Trophoblast cell (in vitro differentiated cells and primary cell): ENCODE measurements around the gene MRPL17.
A peak's percentile ranks its signal among the peaks of the same experiment; 100 is the strongest.
"Not testable (repeated sequence)": the region's sequence is repeated elsewhere in the genome, so short reads cannot be mapped to it uniquely, and the experiment has no call there.

Experiments used
- DNase-seq, 2 donors: peaks; one replicate each; pipeline ENCODE4 v3.0.0-alpha.2; 2016
- H2AFZ ChIP-seq: 2 replicates; pipeline ENCODE4 v1.6.1; 2013; ENCODE audit warnings: low read length, moderate library complexity, mild to moderate bottlenecking; ENCODE audit not compliant: insufficient read depth, poor library complexity
- H2AK5ac ChIP-seq: 2 replicates; pipeline ENCODE4 v1.6.1; 2013; ENCODE audit warnings: mild to moderate bottlenecking, low read length
- H2BK120ac ChIP-seq: 2 replicates; pipeline ENCODE4 v1.6.1; 2013; ENCODE audit warnings: low read length, mild to moderate bottlenecking, moderate library complexity; ENCODE audit not compliant: insufficient read depth, poor library complexity
- H2BK12ac ChIP-seq: 2 replicates; pipeline ENCODE4 v1.6.1; 2013; ENCODE audit warnings: mild to moderate bottlenecking, low read length, moderate library complexity
- H2BK5ac ChIP-seq: 2 replicates; pipeline ENCODE4 v1.6.1; 2013; ENCODE audit warnings: low read length, low read depth, moderate library complexity, mild to moderate bottlenecking; ENCODE audit not compliant: poor library complexity
- H3K14ac ChIP-seq: 2 replicates; pipeline ENCODE4 v1.6.1; 2013; ENCODE audit warnings: mild to moderate bottlenecking, low read length
- H3K18ac ChIP-seq: 2 replicates; pipeline ENCODE4 v1.6.1; 2013; ENCODE audit warnings: mild to moderate bottlenecking, low read length
- H3K23ac ChIP-seq: 2 replicates; pipeline ENCODE4 v1.6.1; 2013; ENCODE audit warnings: low read length
- H3K27ac ChIP-seq: 2 replicates; pipeline ENCODE4 v1.5.1; 2013; ENCODE audit warnings: low read depth, mild to moderate bottlenecking, inconsistent platforms, low read length, moderate library complexity
- H3K27me3 ChIP-seq: 2 replicates; pipeline ENCODE4 v1.6.1; 2013; ENCODE audit warnings: inconsistent platforms, mild to moderate bottlenecking, low read length, moderate library complexity; ENCODE audit not compliant: insufficient read depth
- H3K36me3 ChIP-seq, 2 experiments: 1 replicate in 1 of 2; 2 replicates in 1 of 2; pipeline ENCODE4 v1.6.1; 2013; ENCODE audit warnings: low read length in 2 of 2, mild to moderate bottlenecking in 2 of 2, moderate library complexity in 1 of 2; ENCODE audit not compliant: insufficient read depth in 2 of 2, control insufficient read depth in 1 of 2
- H3K4ac ChIP-seq: 2 replicates; pipeline ENCODE4 v1.6.1; 2013; ENCODE audit warnings: low read depth, mild to moderate bottlenecking, low read length, moderate library complexity
- H3K4me1 ChIP-seq, 2 experiments: 1 replicate in 1 of 2; 2 replicates in 1 of 2; pipeline ENCODE4 v1.6.1; 2013; ENCODE audit warnings: low read length in 2 of 2, mild to moderate bottlenecking in 2 of 2, moderate library complexity in 1 of 2; ENCODE audit not compliant: insufficient read depth in 2 of 2, control insufficient read depth in 1 of 2
- H3K4me2 ChIP-seq: 2 replicates; pipeline ENCODE4 v1.6.1; 2013; ENCODE audit warnings: inconsistent platforms, mild to moderate bottlenecking, low read length, moderate library complexity
- H3K4me3 ChIP-seq: 2 replicates; pipeline ENCODE4 v1.5.1; 2013; ENCODE audit warnings: mild to moderate bottlenecking, low read depth, low read length, inconsistent platforms
- H3K79me1 ChIP-seq: one replicate; pipeline ENCODE4 v1.6.1; 2013; ENCODE audit warnings: low read length
- H3K79me2 ChIP-seq: 2 replicates; pipeline ENCODE4 v1.6.1; 2013; ENCODE audit warnings: low read length, mild to moderate bottlenecking; ENCODE audit not compliant: control insufficient read depth, insufficient read depth, poor library complexity
- H3K9ac ChIP-seq: 2 replicates; pipeline ENCODE4 v1.6.1; 2013; ENCODE audit warnings: mild to moderate bottlenecking, low read length
- H3K9me3 ChIP-seq: 2 replicates; pipeline ENCODE4 v1.6.1; 2013; ENCODE audit warnings: low read depth, mild to moderate bottlenecking, control low read depth, inconsistent platforms, low read length; ENCODE audit not compliant: insufficient read depth
- H4K12ac ChIP-seq: 2 replicates; pipeline ENCODE4 v1.6.1; 2013; ENCODE audit warnings: low read depth, mild to moderate bottlenecking, low read length, moderate library complexity
- H4K8ac ChIP-seq: 2 replicates; pipeline ENCODE4 v1.6.1; 2013; ENCODE audit warnings: low read depth, mild to moderate bottlenecking, low read length, moderate library complexity
- H4K91ac ChIP-seq: one replicate; pipeline ENCODE4 v1.6.1; 2013; ENCODE audit warnings: low read depth, mild to moderate bottlenecking, low read length, moderate library complexity
- WGBS: extraction: QIAGEN DNeasy Blood & Tissue Kit; methylation state at CpG from one replicate; pipeline ENCODE4 v1.1.7; 2013; ENCODE audit warnings: missing lambda C conversion rate; ENCODE audit not compliant: insufficient read length, insufficient coverage; ENCODE audit errors: extremely low coverage; 5-methylcytosine and 5-hydroxymethylcytosine counted together

Gene MRPL17

GRCh38 chr11:6690431-6691132, 7.4 kb upstream of the MRPL17 start:
- H3K9me3 ChIP-seq, H3K4me2 ChIP-seq, H3K14ac ChIP-seq, H3K79me1 ChIP-seq, H2BK12ac ChIP-seq, H3K4me1 ChIP-seq, H3K4ac ChIP-seq, H2AFZ ChIP-seq, H4K91ac ChIP-seq, H2BK120ac ChIP-seq, H3K23ac ChIP-seq, H3K18ac ChIP-seq, H3K36me3 ChIP-seq, H4K12ac ChIP-seq, H4K8ac ChIP-seq, H3K27me3 ChIP-seq, H2BK5ac ChIP-seq, H2AK5ac ChIP-seq, H3K79me2 ChIP-seq, H3K4me3 ChIP-seq, H3K9ac ChIP-seq, H3K27ac ChIP-seq: not testable (repeated sequence)
- WGBS = 100% methylated on average over 1 of the region's 11 CpGs
- peak; percentile 17 to 58 for DNase-seq

DNA sequence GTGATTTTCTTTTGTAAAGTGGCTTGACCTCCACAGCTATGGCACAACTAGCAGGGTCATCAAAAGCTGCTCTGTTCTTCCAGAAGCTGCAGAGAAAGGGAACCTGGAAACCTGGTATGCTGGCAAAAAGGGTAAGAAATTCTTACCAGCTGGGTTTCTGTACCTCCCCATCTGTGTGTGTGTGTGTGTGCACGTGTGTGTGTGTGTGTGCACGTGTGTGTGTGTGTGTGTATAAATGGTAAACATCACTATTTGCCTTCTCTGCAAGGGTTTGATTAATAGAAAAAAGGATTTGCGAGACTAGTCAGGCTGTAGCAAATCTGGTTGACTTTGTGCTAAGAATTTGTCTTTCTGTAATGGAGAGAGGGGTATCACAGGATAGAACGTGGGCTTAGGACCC, 4.7 kb upstream of the MRPL17 start:
- H3K9ac ChIP-seq = no peak overlapping the region

DNA sequence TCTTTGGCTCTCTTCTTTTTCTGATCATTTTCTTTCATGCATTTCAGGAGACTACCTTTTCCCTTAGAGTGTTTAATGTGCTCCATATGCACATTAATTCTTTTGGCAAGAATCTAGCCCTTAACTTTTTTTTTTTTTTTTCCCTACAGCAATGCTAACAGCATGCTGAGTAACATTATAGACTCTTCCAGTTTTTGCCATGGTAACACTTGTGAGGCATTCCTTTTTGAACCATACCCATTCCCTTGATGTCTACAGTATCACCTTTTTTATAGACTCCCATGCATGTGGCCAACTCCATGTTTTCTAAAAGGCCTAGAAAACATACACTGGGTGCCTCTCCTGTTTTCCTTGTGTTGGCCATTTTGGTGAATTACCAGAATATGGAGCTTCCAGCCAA, 2.9 kb upstream of the MRPL17 start:
- no peak overlapping the region for H3K4me3 ChIP-seq
- peaks cover 8% of the 10 kb centered on the region for H3K79me1 ChIP-seq
- peaks cover 3 to 5% of the 10 kb centered on the region in 2 experiments for H3K4me1 ChIP-seq
- H3K14ac ChIP-seq = no peak overlapping the region
- peaks cover 10% of the 10 kb centered on the region for H3K79me2 ChIP-seq
- H2BK12ac ChIP-seq = no peak overlapping the region
- H3K36me3 ChIP-seq = peaks cover 4 to 9% of the 10 kb centered on the region in 2 experiments
- H3K9me3 ChIP-seq = peaks cover 2% of the 10 kb centered on the region
- no peak overlapping the region for H4K91ac ChIP-seq
- H2BK5ac ChIP-seq = no peak overlapping the region
- H3K27ac ChIP-seq = no peak overlapping the region
- H3K9ac ChIP-seq = no peak overlapping the region
- H3K23ac ChIP-seq = no peak overlapping the region
- H2AK5ac ChIP-seq = no peak overlapping the region
- no peak for DNase-seq
- H3K4ac ChIP-seq = no peak overlapping the region
- no peaks in the 10 kb centered on the region for H3K27me3 ChIP-seq
- no peak overlapping the region for H2BK120ac ChIP-seq
- no peak overlapping the region for H3K18ac ChIP-seq
- no peak overlapping the region for H4K12ac ChIP-seq
- no peak overlapping the region for H4K8ac ChIP-seq
- H3K4me2 ChIP-seq = no peak overlapping the region
- no peak overlapping the region for H2AFZ ChIP-seq

More for the DNA sequence above, 4.7 kb upstream of the MRPL17 start:
- Histone ChIP-seq H3K9me3 (peaks cover 2% of the 10 kb centered on the region), H3K4me2 (no peak overlapping the region), H3K4ac (no peak overlapping the region), H3K27ac (no peak overlapping the region), H3K79me2 (peaks cover 2% of the 10 kb centered on the region), H2BK120ac (no peak overlapping the region), H3K18ac (no peak overlapping the region), H4K8ac (no peak overlapping the region), H3K27me3 (no peaks in the 10 kb centered on the region), H2BK12ac (no peak overlapping the region), H3K14ac (no peak overlapping the region), H4K91ac (no peak overlapping the region), H3K4me3 (no peak overlapping the region), H3K79me1 (peaks cover 4% of the 10 kb centered on the region), H3K23ac (no peak overlapping the region), H3K36me3 (no peaks in the 10 kb centered on the region), H2BK5ac (no peak overlapping the region), H2AFZ (no peak overlapping the region), H2AK5ac (no peak overlapping the region), H4K12ac (no peak overlapping the region), H3K4me1 (no peaks in the 10 kb centered on the region)
- WGBS = no CpG with 5 or more reads among the region's 4 CpGs
- DNase-seq = no peak

DNA sequence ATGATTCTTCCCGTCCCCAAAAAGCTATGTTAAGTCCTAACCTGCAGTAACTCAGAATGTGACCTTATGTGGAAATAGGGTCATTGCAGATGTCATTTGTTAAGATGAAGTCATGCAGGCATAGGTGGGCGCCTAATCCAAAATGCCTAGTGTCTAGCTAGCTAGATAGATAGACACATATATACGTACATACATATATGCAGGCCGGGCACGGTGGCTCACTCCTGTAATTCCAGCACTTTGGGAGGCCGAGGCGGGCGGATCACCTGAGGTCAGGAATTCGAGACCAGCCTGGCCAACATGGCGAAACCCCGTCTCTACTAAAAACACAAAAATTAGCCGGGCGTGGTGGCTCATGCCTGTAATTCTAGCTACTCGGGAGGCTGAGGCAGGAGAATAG, 928 bp upstream of the MRPL17 start:
- H2BK12ac ChIP-seq, H3K4ac ChIP-seq, H3K27me3 ChIP-seq, H4K91ac ChIP-seq, H3K14ac ChIP-seq, H3K9me3 ChIP-seq, H2AFZ ChIP-seq, H2BK120ac ChIP-seq, H2AK5ac ChIP-seq, H3K23ac ChIP-seq, H3K79me1 ChIP-seq, H4K12ac ChIP-seq, H3K18ac ChIP-seq, H2BK5ac ChIP-seq, H3K9ac ChIP-seq, H3K79me2 ChIP-seq, H3K4me3 ChIP-seq, H3K4me2 ChIP-seq, H3K4me1 ChIP-seq, H4K8ac ChIP-seq, H3K27ac ChIP-seq: not testable (repeated sequence)
- DNase-seq = peak; percentile 64 to 68
- H3K36me3 ChIP-seq = peaks cover 4 to 15% of the 10 kb centered on the region in 2 experiments
- no CpG with 5 or more reads among the region's 14 CpGs for WGBS
